ENCODE data around the gene PRDM2.

Gene PRDM2

DNA sequence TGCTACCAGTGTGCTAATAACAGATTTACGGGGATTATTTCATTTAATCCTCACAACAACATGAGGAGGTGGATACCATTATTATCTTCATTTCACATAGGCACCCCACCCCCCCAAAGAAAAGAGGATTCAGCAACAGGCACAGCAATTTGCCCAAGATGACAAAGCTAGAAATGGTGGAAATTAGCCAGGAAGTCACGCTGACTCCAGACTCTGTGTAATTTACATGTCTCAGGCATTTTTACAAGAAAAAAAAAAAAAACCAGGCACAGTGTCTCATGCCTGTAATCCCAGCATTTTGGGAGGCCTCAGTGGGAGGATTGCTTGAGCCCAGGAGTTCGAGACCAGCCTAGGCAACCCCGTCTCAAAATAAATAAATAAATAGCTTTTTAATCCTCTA is 37.5 kb upstream of the PRDM2 start:
- no peak for ATAC-seq
- TF ChIP-seq ESRRG (CRISPR knock-in tag; IDR thresholded peaks at IDR 0.05) (no peak), OSR1 (CRISPR knock-in tag; IDR thresholded peaks at IDR 0.05) (no peak), GLIS3 (CRISPR knock-in tag; IDR thresholded peaks at IDR 0.05) (no peak), RARB (CRISPR knock-in tag; IDR thresholded peaks at IDR 0.05) (no peak), TOX (CRISPR knock-in tag; IDR thresholded peaks at IDR 0.05; ENCODE audit: borderline replicate concordance) (no peak), PPARA (CRISPR knock-in tag; IDR thresholded peaks at IDR 0.05; ENCODE audit: borderline replicate concordance) (no peak), ZNF565 (CRISPR knock-in tag; conservative IDR thresholded peaks at IDR 0.05; ENCODE audit: low read depth) (no peak), ZNF70 (CRISPR knock-in tag; IDR thresholded peaks at IDR 0.05) (no peak), ZC3H10 (CRISPR knock-in tag; IDR thresholded peaks at IDR 0.05) (no peak), ISL1 (CRISPR knock-in tag; IDR thresholded peaks at IDR 0.05) (no peak), ZNF8 (CRISPR knock-in tag; IDR thresholded peaks at IDR 0.05) (no peak), ZFP3 (CRISPR knock-in tag; IDR thresholded peaks at IDR 0.05) (no peak)
- TF ChIP-seq, protein P1, sequence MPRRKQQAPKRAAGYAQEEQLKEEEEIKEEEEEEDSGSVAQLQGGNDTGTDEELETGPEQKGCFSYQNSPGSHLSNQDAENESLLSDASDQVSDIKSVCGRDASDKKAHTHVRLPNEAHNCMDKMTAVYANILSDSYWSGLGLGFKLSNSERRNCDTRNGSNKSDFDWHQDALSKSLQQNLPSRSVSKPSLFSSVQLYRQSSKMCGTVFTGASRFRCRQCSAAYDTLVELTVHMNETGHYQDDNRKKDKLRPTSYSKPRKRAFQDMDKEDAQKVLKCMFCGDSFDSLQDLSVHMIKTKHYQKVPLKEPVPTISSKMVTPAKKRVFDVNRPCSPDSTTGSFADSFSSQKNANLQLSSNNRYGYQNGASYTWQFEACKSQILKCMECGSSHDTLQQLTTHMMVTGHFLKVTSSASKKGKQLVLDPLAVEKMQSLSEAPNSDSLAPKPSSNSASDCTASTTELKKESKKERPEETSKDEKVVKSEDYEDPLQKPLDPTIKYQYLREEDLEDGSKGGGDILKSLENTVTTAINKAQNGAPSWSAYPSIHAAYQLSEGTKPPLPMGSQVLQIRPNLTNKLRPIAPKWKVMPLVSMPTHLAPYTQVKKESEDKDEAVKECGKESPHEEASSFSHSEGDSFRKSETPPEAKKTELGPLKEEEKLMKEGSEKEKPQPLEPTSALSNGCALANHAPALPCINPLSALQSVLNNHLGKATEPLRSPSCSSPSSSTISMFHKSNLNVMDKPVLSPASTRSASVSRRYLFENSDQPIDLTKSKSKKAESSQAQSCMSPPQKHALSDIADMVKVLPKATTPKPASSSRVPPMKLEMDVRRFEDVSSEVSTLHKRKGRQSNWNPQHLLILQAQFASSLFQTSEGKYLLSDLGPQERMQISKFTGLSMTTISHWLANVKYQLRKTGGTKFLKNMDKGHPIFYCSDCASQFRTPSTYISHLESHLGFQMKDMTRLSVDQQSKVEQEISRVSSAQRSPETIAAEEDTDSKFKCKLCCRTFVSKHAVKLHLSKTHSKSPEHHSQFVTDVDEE (CRISPR knock-in tag; IDR thresholded peaks at IDR 0.05), result no peak
- TF ChIP-seq, protein P2, sequence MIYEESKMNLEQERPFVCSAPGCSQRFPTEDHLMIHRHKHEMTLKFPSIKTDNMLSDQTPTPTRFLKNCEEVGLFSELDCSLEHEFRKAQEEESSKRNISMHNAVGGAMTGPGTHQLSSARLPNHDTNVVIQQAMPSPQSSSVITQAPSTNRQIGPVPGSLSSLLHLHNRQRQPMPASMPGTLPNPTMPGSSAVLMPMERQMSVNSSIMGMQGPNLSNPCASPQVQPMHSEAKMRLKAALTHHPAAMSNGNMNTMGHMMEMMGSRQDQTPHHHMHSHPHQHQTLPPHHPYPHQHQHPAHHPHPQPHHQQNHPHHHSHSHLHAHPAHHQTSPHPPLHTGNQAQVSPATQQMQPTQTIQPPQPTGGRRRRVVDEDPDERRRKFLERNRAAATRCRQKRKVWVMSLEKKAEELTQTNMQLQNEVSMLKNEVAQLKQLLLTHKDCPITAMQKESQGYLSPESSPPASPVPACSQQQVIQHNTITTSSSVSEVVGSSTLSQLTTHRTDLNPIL (CRISPR knock-in tag; IDR thresholded peaks at IDR 0.05; ENCODE audit: low read depth), result no peak
- TF ChIP-seq, protein P3, sequence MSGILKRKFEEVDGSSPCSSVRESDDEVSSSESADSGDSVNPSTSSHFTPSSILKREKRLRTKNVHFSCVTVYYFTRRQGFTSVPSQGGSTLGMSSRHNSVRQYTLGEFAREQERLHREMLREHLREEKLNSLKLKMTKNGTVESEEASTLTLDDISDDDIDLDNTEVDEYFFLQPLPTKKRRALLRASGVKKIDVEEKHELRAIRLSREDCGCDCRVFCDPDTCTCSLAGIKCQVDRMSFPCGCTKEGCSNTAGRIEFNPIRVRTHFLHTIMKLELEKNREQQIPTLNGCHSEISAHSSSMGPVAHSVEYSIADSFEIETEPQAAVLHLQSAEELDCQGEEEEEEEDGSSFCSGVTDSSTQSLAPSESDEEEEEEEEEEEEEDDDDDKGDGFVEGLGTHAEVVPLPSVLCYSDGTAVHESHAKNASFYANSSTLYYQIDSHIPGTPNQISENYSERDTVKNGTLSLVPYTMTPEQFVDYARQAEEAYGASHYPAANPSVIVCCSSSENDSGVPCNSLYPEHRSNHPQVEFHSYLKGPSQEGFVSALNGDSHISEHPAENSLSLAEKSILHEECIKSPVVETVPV (CRISPR knock-in tag; IDR thresholded peaks at IDR 0.05), result no peak
- TF ChIP-seq, protein P4, sequence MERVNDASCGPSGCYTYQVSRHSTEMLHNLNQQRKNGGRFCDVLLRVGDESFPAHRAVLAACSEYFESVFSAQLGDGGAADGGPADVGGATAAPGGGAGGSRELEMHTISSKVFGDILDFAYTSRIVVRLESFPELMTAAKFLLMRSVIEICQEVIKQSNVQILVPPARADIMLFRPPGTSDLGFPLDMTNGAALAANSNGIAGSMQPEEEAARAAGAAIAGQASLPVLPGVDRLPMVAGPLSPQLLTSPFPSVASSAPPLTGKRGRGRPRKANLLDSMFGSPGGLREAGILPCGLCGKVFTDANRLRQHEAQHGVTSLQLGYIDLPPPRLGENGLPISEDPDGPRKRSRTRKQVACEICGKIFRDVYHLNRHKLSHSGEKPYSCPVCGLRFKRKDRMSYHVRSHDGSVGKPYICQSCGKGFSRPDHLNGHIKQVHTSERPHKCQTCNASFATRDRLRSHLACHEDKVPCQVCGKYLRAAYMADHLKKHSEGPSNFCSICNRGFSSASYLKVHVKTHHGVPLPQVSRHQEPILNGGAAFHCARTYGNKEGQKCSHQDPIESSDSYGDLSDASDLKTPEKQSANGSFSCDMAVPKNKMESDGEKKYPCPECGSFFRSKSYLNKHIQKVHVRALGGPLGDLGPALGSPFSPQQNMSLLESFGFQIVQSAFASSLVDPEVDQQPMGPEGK (CRISPR knock-in tag; IDR thresholded peaks at IDR 0.05; ENCODE audit: borderline replicate concordance), result no peak

DNA sequence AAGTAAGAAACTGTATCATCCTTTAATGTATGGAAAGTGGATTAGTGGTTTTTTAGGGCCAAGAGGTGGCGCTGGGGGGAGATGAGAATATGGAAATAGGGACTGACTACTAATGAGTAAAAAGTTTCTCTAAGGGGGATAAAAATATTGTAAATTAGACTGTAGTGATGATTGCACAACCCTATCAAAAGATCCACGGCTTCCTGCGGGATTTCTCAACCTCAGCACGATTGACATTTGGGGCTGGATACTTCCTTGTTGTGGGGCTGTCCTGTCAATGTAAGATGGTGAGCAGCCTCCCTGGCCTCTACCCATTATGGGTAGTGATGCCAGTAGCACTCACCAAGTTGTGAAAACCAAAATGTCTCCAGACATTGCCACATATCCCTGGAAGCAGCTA is 36.0 kb upstream of the PRDM2 start:
- no peak for ATAC-seq
- TF ChIP-seq ESRRG (CRISPR knock-in tag; IDR thresholded peaks at IDR 0.05), result no peak
- no peak for TF ChIP-seq ISL1 (CRISPR knock-in tag; IDR thresholded peaks at IDR 0.05)
- no peak for TF ChIP-seq SNAI2 (CRISPR knock-in tag; IDR thresholded peaks at IDR 0.05)
- no peak for TF ChIP-seq GLIS3 (CRISPR knock-in tag; IDR thresholded peaks at IDR 0.05)
- TF ChIP-seq CSDC2 (CRISPR knock-in tag; IDR thresholded peaks at IDR 0.05), result no peak
- no peak for TF ChIP-seq OSR1 (CRISPR knock-in tag; IDR thresholded peaks at IDR 0.05)
- TF ChIP-seq ZNF565 (CRISPR knock-in tag; conservative IDR thresholded peaks at IDR 0.05; ENCODE audit: low read depth), result no peak
- TF ChIP-seq, protein P4 (CRISPR knock-in tag; IDR thresholded peaks at IDR 0.05; ENCODE audit: borderline replicate concordance), result no peak
- TF ChIP-seq BACH2 (CRISPR knock-in tag; IDR thresholded peaks at IDR 0.05; ENCODE audit: borderline replicate concordance), result no peak
- TF ChIP-seq, protein P2 (CRISPR knock-in tag; IDR thresholded peaks at IDR 0.05; ENCODE audit: low read depth), result no peak
- TF ChIP-seq, protein P3 (CRISPR knock-in tag; IDR thresholded peaks at IDR 0.05), result no peak
- no peak for TF ChIP-seq ZC3H10 (CRISPR knock-in tag; IDR thresholded peaks at IDR 0.05)
- TF ChIP-seq PPARA (CRISPR knock-in tag; IDR thresholded peaks at IDR 0.05; ENCODE audit: borderline replicate concordance), result no peak
- TF ChIP-seq ZFP30 (CRISPR knock-in tag; IDR thresholded peaks at IDR 0.05), result no peak
- no peak for TF ChIP-seq ZFP3 (CRISPR knock-in tag; IDR thresholded peaks at IDR 0.05)
- TF ChIP-seq, protein P1 (CRISPR knock-in tag; IDR thresholded peaks at IDR 0.05), result no peak

Data from SK-N-SH treated with all-trans-retinoic acid at 6 μM for 48 hours (cell line).